ENCODE results near the gene XPA.
"Not testable (repeated sequence)": the region's sequence is repeated elsewhere in the genome, so short reads cannot be mapped to it uniquely, and the experiment has no call there.

Gene XPA

DNA sequence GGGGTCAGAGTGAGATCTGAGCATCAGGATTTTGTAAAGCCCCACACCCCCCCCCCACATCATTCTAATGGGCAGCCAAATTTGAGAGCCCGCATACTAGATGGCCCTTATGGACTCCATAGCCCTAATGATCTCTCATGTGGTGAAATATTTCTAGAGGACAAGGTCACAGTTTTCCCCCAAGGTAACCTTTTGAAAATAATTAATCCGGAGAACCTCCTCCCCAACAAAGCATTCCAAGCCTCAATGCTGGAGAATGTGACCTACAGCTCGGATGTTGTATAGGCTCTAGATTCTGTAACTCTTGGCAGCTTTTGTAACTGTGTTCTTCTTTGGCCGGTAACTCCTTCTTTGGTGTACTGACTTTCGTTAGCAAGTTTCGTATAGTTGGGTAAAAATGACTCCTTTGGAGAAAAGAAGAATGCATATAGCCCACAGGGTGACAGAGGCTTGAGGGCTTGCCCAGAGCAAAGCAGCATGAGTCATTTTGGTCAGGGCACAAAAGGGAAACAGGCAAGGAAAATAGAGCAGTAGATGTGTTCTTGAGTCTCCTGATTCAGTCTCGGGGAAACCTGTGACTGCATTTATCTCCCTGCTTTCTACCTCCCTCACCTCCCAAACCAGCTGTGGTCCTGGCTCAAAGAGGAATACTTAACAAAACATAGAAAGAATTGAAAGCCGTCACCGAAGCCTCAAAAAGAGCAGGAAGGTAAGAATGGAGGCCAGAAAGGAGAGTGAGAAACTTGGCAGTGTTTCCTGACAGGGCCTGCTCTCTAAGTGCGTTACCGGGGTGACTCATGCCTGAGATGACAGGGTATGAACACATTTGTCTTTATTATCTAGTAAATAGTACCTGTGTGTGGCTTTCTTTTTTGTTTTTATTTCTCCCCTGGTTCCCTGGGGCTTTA lies 6.6 kb upstream of the XPA start:
- DNase-seq = no peak

DNA sequence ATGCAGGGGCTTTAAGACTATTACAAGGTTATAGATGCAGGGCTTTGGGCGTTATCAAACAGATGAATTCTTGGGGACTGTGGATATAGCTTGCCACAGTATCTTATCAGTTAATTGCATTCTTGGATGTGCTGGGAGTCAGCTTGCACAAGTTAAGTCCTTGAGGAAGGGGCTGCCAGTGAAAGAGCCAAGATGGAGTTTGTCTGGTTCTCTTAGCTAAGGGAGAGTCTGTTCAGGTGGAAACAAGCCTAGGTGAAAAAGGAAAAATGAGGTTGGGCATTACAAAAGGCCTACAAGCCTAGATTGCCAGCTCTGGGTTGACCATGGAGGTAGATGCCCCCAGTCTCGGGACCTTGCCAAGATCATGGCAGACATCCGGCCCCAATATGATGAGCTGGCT lies 2.7 kb upstream of the XPA start:
- DNase-seq = not testable (repeated sequence)

DNA sequence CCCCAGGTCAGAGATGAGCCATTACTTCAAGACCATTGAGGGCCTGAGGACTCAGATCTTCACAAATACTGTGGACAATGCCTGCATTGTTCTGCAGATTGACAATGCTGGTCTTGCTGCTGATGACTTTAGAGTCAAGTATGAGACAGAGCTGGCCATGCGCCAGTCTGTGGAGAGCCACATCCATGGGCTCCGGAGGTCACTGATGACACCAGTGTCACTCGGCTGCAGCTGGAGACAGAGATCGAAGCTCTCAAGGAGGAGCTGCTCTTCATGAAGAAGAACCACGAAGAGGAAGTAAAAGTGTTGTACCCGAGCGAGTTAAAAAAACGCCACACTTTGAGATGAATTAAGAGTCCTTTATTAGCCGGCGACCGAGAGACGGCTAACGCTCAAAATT lies 2.1 kb upstream of the XPA start:
- not testable (repeated sequence) for DNase-seq

DNA sequence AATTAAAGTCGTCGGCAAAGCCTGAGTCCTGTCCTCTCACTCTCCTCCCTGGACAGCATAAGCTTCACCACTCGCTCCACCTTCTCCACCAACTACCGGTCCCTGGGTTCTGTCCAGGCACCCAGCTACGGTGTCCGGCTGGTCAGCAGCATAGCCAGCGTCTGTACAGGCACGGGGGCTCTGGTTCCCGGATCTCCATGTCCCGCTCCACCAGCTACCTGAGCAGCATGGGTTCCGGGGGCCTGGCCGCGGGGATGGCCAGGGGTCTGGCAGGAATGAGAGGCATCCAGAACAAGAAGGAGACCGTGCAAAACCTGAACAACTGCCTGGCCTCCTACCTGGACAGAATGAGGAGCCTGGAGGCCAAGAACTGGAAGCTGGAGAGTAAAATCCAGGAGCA lies 1.7 kb upstream of the XPA start:
- no peak for DNase-seq

- DNase-seq = no peak
These were observed 697 bp upstream of the XPA start for GRCh38 chr9:97697837-97698236.

- no peak for DNase-seq
These were observed 941 bp downstream of the XPA start for GRCh38 chr9:97695995-97696802.

DNA sequence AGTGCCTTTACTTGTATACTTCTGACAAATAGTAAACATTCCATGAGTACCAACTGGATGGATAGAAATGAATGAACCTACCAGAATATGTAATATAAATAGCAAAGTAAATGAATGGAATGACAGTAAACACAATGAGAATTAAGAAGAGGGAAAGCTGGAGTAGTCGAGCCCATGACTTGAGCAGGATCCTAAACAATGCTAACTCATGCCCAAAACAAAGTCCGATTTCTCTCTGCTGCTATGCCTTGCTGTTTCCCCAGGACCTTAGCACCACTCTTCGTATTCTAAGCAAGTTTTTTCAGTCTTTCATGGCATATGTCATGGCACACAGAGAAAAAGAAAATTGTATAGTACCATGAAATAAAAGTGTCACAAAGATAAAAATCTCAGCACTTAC lies 1.8 kb downstream of the XPA start:
- no peak for DNase-seq

- no peak for DNase-seq
These were observed 2.4 kb downstream of the XPA start for GRCh38 chr9:97694769-97695168.

DNA sequence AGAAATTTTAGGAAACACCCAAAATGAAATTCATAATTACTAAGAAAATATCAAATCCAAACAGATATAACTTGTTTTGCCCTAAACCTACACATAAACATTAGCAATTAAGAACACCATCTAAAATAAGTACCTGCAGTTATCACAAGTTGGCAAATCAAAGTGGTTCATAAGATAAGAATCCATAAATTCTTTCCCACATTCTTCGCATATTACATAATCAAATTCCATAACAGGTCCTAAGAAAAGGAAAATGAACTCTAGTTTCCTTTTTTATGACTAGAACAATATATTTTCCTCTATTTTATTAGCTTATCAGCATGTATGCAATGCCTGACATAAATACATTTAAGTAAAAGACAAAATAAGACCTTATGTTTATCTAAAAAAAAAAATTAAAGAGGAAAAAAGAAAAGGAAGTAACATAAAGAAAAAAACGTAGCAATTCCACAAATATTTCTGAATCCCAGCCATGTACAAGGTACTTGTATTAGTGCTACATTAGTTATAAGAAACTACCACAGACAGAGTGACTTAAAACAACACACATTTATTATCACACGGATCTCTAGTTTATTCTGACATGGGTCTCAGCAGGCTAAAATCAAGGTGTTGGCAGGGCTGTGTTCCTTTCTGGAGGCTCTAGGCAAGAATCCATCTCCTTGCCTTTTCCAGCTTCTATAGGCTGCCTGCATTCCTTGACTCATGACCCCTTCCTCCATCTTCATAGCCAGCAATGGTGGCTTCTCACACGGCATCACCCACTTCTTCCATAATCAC lies 7.5 kb downstream of the XPA start:
- DNase-seq = no peak

- no peak for DNase-seq
These were observed 8.5 kb downstream of the XPA start for GRCh38 chr9:97688654-97689053.

DNA sequence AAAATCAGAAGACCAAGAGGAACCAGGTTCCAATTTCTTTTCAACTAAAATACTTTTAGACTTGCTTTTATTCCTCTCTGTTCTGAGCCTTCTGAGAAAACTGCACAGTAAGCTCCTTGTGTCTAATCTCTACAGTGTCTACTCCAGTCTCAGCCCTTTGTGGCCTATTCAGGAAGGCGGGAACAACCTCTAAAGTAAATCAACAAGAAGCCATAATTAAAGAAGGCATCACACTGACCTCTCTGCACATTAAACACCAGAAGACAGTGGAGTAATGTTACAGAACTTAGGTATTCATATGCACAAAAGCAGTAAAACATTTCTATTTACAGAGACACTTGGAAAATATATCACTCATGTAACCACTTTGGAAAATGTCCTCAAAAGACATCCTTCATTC lies 14.9 kb downstream of the XPA start:
- DNase-seq = no peak

DNA sequence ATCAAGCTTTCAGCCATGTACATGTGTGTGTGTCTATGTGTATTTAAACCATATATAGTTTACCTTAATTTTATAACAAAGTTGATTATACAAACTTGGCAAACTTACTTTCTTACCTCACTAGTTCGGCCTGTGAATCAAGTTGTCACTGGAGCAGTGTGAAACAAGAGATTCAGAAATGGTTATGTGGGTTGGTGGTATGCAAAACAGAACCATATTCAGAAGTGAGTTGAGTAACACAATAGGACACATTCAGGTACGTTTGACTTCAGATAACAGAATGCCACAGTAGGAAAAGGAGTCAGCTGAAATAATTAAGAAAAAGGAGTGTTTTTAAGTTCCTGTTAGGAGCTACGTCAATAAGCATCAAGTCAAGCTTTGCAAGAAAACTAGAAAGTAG lies 21.5 kb downstream of the XPA start:
- DNase-seq = no peak

GRCh38 chr9:97673922-97674321 lies 23.2 kb downstream of the XPA start:
- DNase-seq = no peak

GRCh38 chr9:97672403-97672802 lies 24.7 kb downstream of the XPA start:
- no peak for DNase-seq

DNA sequence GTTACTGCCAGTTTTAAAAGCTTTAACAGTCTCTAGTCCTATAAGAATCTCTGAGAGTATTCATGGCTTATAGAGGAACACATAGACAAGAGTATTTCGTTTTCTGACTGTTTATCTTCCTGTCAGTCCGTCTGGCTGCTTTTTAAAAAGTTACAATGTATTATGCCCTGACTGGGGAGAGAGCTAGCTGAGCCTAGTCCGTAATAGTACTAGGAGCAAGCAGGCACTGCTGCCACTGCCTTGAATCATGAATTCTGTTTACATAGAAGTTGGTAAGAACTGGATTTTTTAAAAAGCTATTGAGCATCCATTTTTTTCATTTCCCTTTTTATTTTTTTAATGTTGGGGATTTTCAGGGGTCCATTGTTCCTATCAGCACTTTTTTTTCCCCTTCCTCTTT lies 26.6 kb downstream of the XPA start:
- no peak for DNase-seq

DNA sequence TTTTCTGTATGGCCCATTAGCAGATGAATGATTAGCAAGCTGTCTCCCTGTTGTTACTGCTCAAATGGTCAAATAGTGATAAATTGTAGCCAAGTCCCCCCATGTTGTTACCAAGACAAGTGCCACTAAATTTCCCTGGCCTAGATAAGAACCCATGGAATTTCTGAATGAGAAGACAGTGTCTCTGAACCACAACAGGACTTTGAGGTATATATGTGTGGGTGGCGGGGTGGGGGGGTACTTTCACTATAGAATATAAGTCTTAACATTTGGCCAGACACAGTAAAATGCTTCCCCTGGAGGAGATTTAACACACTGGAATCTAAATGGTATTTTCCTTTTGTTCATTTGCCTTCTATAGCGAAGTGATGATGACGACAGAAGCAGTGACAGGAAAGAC lies 28.7 kb downstream of the XPA start:
- DNase-seq = no peak

GRCh38 chr9:97666907-97667686 lies 30.0 kb downstream of the XPA start:
- no peak for DNase-seq

DNA sequence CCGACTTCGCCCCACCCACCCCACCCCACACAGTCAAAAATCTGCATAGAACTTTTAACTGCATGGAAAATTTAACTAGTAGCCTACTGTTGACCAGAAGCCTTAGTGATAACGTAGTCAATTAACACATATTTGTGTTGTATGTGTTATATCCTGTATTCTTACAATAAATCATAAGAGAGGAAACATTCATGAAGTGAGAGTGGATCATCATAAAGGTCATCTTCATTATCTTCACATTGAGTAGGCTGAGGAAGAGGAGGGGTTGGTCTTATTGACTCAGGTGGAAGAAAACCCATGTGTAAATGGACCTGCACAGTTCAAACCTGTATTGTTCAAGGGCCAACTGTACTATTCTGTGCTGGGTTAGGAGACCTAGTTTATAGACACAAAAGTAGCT lies 31.4 kb downstream of the XPA start:
- DNase-seq = no peak

DNA sequence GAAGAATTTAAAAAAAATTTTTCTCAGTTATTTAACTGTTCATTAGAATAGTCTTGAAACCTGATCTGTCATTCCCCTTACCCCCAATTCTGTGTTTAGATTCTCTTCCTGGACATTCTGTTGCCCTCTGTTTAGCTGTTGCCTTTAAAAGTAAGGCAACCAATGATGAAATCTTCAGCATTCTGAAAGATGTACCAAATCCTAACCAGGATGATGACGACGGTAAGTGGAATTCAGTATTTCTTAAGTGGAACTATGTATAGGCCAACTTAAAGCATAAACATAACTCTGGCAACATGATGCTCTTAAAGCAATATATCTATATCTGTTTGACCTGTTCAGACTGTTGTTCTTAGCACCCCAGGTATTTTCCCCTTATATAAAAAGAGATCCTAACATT lies 36.3 kb downstream of the XPA start:
- no peak for DNase-seq

DNA sequence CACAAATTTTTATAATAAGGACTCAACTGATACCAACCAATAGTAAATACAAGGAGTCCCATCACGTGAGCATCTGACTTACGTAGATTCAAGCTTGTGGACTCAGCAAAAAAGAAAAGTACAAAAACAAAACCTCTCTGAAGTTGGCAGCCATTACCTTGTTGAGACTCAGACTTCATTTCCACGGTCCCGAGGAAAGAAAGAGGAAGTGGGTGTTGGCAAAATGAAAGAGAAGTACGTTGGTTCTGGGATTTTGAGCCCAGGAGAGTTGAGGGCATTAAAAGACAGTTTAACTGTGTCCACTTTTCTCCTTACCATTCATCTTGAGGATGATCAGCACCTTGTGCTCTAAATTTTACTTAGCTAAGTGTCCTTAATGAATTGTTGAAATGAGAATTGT lies 36.8 kb downstream of the XPA start:
- no peak for DNase-seq

DNA sequence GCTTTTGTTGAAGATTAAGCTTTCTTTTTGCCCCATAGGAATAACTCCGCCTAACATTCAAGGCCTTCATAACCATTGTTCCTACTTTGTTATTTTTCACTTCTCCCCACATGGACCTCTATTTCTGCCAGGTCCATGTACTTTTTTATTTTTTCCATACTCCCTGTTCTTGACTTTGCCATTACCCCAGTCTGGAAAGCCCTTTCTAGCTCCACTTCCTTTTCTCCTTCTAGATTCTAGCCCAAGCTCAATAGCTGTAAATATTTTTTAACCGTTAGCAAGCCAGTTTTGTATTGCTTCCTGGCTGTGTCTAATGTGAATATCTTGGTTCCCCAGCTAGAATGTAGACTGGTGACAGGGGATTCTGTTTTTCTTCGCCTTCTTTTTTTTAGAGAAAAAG lies 37.4 kb downstream of the XPA start:
- no peak for DNase-seq

- no peak for DNase-seq
These were observed 38.4 kb downstream of the XPA start for GRCh38 chr9:97658707-97659106.

DNA sequence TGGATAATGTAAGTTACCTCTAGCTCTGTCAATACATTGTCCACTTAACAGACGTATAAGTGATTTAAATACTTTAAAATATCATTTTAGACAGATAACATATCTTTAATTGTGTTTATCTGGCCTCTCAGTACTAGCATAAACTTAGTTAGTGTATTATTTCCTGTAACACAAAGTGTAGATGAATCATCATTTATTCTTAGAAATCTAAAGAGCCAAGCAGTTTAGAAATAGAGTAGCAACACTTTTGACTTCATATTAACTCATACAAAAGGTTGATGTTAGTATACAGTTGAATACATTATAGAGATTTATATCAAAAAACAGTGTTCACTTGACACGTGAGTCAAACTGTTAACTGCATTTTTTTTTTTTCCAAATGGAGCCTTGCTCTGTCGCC lies 45.5 kb downstream of the XPA start:
- no peak for DNase-seq
